Hematopoietic multipotent progenitor cell treated with erythropoietin and hydrocortisone succinate and interleukin-3 and kit ligand, for 6 days (in vitro differentiated cells): ENCODE measurements around the gene GSTO2.

Source experiments
- DNase-seq: peaks from one replicate; pipeline ENCODE4 v3.0.0-alpha.2; 2015

Gene GSTO2

DNA sequence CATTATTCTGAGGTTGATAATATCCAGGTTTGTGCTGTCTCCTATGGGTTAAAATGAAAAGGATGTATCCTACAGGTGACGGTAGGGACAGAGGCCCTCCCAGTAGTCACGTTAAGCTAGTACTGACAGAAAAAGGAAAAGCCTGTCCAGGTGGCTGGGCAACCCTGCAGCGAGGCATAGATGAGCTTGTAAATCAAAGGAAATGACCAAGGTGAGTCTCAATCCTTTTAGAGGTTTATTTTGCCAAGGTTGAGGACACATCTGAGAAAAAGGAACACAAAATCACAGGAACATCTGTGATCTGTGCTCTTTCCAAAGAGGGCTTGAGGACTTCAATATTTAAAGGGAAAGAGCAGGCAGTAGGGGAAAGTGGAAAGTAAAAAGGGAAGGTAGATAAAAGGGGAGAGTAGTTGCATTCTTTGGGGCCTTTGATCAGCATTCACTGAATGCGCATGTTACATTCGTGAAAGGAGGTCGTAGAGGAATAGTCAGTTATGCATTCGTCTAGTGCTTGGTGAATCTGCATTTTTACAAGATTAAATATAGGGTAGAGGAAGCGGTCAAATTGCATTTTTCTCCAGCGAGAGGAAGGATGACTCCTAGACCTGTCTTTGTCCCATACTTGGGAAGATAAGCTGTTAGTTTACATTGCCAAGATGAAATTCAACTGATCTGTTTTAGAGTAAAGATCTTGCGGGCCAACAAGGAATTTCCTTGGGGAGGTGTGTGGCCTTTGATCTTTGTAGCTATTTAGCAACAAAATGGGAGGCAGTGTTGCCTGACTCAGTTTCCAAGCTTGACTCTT lies 15.2 kb upstream of the GSTO2 start:
- DNase-seq = peak; percentile 21

DNA sequence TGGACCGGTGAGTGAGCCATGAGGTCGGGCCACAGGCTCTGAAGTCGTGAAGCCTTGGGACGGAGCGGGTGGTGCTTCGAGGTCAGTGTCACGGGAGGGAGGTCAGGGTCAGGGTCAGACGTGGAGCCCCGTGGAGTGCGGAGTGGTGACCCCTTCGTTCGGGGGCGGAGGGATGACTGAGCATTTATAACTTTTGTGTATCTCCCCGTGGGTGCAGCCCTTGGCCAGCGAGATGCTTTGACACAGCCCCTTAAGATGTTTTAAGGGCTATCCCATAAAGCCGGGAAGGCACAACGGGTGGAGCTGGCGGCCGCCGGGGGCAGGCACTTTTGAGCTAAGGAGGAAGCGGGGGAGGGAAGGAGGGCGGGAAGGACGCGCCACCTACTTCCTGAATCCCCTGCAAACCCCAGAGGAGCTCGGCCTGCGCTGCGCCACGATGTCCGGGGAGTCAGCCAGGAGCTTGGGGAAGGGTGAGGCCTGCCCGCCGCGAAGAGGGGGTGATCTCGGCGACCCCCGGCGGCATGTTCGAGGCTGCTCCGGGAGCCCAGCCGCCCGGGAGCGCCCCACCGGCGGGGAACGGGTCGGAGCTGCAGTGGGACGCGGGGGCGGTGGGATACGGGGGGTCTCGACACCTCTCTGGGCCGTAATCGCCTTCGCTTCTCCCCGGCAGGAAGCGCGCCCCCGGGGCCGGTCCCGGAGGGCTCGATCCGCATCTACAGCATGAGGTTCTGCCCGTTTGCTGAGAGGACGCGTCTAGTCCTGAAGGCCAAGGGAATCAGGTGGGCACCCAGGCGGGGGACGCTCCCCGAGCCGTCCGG lies 14.3 kb upstream of the GSTO2 start, which contains the start of gene GSTO1:
Gene GSTO1, plus strand, starts transcription at position 400 of the 818 bp plus-strand sequence. Its CDS starts 37 bp downstream, at position 437.
- DNase-seq = peak; percentile 92

DNA sequence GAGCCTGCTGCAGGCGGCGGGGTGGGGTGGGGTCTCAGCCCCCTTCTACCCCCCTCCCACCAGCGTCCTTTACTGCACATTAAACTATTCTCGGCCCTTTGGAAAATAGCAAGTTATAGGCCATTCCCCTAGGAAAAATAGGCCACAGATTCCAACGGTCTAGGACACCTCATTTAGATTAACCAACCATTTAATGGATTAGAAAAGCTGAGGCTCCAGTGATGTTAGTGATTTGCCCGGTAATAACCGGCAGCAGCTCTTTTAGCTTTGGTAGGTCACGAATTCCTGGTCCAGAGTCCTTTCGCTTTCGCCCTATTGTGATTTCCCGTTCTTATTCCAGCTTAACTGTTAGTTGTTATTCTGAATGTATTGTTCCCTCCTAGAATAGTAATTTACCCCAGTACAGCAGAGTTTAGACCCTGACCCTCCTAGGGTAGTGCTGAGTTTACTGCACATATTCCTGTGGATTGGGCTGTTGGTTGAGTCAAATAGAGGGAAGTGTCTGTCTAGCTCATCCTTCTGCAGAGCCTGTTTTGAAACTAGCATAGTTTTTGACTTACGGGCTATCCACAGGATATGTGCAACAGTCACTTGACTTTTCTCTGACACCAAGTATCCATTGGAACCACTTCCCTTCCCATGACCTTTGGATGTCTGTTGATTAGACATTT lies 13.5 kb upstream of the GSTO2 start:
- DNase-seq = peak; percentile 69

DNA sequence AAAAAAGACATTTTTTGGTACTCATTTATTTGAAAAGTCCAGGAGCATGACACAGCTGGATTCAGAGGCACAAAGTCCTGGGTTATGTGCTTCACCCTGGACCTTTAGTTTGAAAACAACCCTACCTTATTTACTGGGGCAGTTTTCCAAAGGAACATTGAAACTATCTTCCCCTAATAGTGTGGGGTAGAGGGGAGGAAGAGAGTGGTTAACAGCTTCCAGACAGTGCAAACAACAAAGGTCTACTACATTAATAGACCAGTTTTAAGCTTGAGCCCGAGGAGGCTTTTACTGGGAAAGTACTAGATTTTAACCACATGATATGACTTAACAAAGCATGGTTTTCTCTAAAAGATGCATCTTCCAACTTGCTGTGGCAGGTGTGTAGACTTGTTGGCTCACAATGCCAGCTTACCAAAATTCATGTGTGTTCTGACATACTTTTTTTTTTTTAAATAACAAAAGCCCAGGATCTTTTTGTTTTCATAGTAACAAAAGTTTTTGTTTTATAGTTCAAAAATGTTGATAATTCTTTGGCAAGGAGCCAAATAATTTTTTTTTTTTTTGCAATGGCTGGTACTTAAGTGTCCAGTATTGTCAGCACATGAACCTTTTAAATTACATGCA lies 12.5 kb upstream of the GSTO2 start:
- DNase-seq = peak; percentile 51

DNA sequence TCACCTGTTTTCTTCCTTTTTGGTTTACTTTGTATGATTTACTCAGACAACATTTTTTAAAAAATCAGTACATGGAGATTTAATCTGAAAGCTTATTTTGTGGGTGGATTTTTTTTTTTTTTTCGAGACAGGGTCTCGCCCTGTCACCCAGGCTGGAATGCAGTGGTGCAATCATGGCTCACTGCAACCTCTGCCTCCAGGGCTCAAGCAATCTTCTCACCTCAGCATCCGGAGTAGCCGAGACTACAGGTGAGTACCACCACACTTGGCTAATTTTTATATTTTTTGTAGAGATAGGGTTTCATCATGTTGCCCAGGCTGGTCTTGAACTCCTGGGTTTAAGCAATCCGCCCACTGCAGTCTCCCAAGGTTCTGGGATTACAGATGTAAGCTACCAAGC lies 11.7 kb upstream of the GSTO2 start:
- no peak for DNase-seq

DNA sequence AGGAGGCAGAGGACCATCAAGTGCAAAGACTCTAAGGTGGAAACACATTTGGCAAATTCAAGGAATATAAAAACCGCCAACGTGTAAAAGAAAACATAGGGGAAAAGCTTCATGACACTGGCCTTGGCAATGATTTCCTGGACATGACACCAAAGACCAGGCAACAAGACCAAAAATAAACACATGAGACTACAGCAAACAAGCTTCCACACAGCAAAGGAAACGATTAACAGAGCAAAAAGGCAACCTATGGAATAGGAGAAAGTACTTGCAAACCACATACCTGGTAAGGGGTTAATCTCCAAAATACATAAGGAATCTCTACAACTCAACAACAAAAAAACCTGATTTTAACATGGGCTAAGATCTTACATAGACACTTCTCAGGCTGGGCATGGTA lies 10.8 kb upstream of the GSTO2 start:
- no peak for DNase-seq

DNA sequence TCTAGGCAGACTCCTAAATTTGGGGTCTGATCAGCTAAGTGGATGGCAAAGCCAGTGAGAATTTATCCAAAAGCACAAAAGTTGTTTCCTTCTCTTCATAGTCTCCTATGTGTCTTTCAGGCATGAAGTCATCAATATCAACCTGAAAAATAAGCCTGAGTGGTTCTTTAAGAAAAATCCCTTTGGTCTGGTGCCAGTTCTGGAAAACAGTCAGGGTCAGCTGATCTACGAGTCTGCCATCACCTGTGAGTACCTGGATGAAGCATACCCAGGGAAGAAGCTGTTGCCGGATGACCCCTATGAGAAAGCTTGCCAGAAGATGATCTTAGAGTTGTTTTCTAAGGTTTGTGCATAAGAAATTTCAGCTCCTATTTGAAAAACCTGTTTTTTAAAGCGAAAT lies 9.5 kb upstream of the GSTO2 start:
- DNase-seq = no peak

DNA sequence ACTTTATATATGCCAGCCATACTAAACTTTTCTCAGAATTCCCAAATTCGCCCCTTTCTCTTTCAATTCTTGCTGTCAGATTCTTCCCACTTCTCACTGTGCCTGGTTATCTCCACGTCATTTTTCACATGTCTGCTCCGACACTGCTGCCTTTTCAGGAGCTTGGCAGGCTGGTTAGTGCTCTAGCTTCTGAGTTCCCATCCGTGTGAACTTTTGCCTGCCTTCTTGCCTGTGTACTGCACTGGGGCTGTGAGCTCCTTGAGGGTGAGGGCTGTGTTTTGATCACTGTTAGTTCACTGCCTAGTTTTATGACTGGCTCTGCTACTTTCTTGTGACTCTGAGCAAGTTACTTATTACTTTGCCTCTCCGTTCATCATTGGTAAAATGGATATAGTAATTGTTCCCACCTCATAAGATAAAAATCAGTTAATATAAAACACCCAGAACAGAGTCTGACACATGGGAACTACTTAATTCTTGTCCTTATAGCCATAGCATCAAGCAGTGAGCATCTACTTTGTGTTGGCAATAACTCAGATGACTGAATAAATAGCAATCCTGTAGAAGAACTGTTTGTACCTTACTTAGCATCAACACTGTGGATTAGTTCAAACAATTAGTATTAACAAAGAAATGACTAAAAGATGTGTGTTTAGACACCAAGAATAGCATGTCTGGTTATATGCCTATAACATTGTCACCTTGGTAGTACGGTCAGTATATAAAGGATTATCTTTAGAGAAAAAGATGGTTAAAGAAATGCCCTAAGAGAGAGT lies 8.8 kb upstream of the GSTO2 start:
- peak; percentile 14 for DNase-seq

DNA sequence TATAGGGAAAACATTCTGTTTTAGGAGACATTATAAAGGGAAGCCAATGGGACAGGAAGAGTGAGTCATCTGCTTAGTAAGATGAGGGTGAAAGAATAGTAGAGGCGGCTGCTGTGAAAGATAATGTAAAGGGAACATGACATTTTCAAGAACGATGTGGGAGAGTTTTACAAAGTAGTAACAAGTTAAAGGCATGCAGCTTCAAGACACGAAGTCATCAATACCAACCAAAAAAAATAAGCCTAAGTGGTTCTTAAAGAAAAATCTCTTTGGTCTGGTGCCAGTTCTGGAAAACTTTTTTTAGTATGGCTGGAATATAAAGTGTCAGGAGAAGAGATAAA lies 8.2 kb upstream of the GSTO2 start:
- peak; percentile 77 for DNase-seq

DNA sequence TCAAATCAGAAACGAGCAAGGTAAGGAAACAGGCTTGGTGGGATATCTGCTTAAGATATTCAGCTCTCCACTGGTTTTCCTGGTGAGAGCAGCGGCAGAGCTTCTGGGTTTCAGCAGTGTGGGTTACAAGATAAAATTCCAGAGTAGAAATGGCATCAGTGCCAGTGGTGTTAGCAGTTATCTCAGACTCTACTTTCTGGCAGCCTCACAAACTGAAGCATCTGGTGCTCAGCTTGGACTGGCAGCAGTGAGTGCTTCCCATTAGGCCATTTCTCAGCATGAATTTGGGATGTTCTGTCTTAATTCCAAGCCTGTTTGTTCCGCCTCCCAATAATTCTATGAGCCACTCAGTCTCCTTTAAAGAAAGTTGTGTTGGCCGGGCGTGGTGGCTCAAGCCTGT lies 6.9 kb upstream of the GSTO2 start:
- peak; percentile 50 for DNase-seq

DNA sequence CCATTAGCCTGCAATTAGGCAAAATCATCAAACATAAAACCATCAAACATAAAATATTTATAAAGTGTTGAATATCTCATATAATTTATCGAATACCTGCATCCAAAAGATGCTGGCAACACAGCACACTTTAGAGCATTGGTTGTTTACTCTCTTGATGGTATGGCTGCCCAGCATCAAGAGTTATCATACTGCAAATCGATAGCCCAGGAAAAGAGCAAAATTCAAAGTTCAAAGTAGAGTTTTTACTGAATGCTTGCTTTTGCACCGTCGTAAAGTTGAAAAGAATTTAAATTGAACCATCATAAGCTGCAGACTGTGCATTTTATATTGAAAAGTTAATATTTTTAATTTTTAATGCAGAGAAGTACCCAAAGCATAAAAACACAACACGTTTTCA lies 4.2 kb upstream of the GSTO2 start:
- DNase-seq = no peak

DNA sequence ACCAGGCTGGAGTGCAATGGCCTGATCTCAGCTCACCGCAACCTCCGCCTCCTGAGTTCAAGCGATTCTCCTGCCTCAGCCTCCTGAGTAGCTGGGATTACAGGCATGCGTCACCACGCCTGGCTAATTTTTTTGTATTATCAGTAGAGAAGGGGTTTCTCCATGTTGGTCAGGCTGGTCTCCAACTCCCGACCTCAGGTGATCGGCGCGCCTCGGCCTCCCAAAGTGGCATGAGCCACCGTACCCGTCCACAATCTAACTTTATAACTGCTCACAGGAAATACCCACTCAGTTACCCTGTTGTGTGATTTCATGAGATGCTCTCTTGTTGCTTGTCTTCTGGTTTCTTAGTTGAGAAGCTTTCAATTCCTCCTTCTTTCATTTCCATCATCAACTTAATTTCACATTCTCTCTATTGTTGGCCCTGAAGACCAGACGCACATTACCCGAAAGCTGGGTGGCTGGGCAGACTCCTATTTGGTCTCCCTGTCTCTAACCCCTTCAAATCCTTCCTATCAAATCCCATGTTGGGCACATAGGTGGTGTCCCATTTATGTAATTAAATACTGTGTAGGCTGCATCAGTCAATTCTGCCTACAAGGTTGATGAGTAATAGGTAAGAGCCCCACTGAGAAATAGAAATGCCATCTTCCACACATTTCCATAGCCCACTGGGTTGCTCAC lies 1.1 kb upstream of the GSTO2 start:
- no peak for DNase-seq

DNA sequence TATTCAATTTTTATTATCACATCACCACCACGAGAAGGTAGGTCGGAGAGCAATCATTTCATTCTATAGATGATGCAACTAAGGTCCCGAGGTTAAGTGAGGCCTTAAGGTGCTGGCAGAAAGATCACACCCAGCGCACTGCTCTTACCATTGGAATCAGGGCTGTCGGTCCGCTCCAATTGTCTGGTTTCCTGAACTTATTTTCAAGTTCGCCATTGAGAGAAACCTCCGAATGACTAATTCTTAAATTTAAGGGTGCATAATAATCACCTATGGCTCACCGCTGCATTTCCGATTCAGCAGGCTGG lies 625 bp upstream of the GSTO2 start:
- DNase-seq = peak; percentile 58

DNA sequence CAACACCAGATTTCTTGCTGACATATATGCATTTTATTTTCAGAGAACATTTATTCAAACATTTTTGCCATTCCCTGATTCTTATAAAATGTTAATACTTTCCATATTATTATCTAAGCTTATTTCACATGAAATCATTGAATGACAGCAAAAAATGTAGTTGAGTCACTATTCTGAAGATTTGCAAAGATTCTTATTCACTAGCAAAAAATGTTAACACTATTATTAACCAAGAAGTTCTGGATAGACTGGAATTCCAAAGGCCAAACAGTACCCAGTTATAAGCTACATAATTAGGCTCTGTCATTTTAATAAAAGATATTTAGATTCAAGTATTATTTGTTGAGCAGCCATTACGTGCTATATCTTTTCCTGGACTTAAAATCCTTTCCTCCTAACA lies 4.3 kb downstream of the GSTO2 start:
- no peak for DNase-seq

DNA sequence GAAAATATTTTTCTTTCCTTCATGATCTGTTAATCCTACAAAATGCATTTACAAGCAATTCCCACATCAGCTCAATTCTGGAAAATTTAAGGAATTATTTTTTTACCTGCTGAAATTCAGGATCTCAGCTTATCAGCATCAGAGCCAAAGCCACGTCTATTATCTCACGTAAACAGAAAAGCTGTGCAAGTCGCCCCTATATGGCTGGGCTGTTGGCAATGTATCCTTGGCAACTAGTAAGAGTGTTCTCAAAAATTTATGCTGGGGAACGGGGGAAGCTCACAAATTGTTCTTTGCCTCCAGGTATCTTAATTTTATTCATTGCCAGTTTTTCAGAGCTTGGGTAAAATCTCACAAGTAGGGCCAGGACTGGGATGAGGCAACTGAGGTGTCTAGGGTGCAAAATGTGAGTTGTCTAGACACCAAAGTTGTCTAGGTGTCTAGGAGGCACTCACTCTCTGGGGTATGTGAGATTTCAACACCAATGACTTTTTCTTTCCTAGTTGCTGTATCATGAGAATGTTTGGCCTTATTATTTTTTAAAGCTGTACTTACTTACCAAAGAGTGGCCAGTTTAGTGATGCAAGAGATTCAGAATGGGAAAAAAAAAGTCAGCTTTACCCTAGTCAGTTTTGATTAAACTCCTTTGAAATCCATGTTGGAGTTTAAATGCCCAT lies 5.1 kb downstream of the GSTO2 start:
- DNase-seq = peak; percentile 61

DNA sequence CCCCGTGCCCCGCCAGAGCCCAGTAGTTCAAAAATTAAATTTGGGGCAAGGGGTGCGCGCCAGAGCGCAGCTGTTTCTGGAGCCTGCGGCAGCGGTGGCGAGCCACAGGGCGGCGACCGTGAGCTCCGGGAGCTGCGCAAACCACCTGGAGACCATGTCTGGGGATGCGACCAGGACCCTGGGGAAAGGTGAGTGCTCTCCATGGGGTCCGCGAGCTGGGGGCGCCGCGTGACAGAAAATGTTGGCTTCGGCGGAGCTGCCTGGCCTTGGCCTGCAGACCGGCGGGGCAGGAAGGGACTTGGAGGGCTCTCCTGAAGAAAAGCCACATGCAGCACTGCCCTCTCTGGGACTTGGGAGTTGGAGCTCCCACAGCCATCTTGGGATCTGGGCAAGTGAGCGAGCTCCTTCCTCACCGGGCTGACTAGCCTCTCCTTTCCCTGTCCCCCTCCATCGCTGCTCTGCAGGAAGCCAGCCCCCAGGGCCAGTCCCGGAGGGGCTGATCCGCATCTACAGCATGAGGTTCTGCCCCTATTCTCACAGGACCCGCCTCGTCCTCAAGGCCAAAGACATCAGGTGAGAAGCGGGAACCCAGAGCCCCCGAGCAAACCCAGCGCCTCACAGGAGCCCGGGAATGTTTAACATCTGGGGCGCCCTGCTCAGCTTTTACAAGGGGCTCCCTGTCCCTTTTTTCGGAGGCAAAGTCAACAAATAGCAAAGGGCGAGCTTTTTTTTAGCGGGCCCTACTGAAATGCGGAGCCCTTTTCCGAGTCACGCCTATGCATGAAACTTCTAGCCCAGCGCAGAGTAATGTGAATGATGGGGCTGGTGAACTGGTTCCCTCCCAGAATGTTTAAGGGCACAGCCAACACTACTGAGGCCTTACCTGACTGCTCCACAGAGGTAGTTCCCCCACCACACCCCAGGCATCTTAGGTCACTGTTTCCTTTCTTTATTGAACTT lies 6.1 kb downstream of the GSTO2 start:
- DNase-seq = peak; percentile 67

DNA sequence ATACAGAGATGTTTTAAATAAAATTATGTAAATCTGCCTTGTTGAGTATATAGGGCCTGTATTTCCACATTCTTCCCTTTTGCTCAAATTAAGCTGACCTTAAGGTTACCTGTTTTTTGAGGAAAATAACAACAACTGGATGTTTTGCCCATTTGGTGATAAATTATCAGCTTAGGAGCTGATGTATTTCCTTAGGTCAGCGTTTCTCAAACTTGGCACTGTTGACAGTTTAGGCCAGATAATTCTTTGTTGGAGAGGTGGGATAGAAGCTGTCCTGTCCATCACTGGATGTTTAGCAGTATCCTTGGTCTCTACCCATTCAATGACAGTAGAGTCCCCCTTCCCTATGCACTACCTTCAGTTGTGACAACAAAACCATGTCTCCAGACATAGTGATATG lies 7.2 kb downstream of the GSTO2 start:
- no peak for DNase-seq

DNA sequence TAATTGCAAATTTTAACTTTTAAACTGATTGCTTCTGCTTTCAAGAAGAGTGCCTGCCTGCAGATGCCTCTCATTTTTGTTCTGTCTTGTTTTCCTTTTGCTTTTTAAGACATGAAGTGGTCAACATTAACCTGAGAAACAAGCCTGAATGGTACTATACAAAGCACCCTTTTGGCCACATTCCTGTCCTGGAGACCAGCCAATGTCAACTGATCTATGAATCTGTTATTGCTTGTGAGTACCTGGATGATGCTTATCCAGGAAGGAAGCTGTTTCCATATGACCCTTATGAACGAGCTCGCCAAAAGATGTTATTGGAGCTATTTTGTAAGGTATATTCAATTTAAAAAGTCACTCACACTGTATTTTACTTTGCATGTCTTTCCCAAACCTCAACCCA lies 8.8 kb downstream of the GSTO2 start:
- DNase-seq = no peak

DNA sequence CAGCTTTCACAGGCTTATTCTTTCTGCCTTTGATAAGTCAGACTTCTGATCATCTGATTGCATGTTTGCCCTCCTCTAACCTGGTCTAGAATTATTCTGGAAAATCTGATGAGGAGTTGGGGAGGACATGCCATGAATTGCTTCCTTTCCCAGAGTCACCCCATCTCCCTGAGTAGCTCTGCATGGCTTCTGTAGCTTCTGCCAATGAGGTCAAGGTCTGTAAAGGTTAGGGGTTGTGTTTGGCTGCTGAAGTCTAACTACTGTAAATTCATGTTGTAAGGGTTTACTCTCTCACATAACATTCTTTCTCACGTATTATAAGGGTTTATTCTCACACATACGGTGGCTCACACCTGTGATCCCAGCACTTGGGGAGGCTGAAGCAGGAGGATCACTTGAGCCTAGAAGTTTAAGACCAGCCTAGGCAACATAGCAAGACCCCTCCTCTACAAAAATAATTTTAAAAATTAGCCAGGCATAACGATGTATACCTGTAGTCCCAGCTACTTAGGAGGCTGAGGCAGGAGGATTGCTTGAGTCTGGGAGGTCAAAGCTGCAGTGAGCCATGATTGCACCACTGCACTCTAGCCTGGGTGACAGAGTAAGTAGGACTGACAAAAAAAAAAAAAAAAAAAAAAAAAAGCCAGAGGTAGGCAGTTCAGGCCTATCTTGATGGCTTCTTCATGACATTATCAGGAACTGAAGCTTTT lies 10.7 kb downstream of the GSTO2 start:
- DNase-seq = no peak

DNA sequence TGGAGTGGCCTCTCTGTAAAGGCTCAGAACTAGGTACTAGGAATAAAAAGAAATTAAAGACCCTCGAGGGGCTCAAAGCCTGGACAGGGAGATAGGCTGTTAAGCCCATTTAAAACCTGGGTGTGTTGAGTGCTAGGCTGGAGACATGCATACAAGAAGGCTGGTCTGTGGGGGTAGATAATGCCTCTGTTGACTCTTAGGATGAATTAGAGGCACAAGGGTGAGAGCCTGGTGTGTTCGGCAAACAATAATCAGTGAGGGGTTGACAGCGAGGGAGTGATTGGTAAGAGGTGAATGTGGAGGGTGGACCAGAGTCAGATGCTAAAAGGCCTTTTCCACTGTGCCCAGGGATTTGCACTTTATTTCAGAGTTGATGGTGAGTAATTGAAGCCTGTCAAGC lies 12.7 kb downstream of the GSTO2 start:
- no peak for DNase-seq
